Astrocyte (in vitro differentiated cells and primary cell): ENCODE data around the gene SPTAN1. TPM values are rescaled to one million over a fixed set of nuclear protein-coding genes. Genes with fewer than 3 reads are reported as not detected.

Experiments used
- DNase-seq: peaks from one replicate; pipeline ENCODE4 v3.0.0-alpha.2; 2010; ENCODE audit warnings: low read depth
- FAIRE-seq: peaks from 2 replicates; lab custom pipeline; 2011; peaks lifted over from hg19 to GRCh38; lab: Jason Lieb, UNC
- H2AFZ ChIP-seq: 2 replicates; pipeline ENCODE4 v1.6.0; 2012; ENCODE audit warnings: low read depth, low read length, inconsistent platforms
- H3K27ac ChIP-seq: 2 replicates; pipeline ENCODE4 v1.5.1; 2011; ENCODE audit warnings: low read depth, low read length, inconsistent platforms
- H3K27me3 ChIP-seq: 2 replicates; pipeline ENCODE4 v1.6.0; 2011; ENCODE audit warnings: low read length, inconsistent platforms; ENCODE audit not compliant: insufficient read depth
- H3K36me3 ChIP-seq: 2 replicates; pipeline ENCODE4 v1.5.1; 2011; ENCODE audit warnings: low read length, inconsistent platforms; ENCODE audit not compliant: insufficient read depth
- H3K4me1 ChIP-seq: 2 replicates; pipeline ENCODE4 v1.5.1; 2011; ENCODE audit warnings: low read length, inconsistent platforms; ENCODE audit not compliant: insufficient read depth
- H3K4me2 ChIP-seq: 2 replicates; pipeline ENCODE4 v1.6.0; 2012; ENCODE audit warnings: low read length, inconsistent platforms
- H3K4me3 ChIP-seq: 2 replicates; pipeline ENCODE4 v1.5.1; 2011; ENCODE audit warnings: low read depth, mild to moderate bottlenecking, low read length, inconsistent platforms; ENCODE audit not compliant: insufficient read depth
- H3K79me2 ChIP-seq: 2 replicates; pipeline ENCODE4 v1.6.0; 2012; ENCODE audit warnings: mild to moderate bottlenecking, low read length, inconsistent platforms; ENCODE audit not compliant: insufficient read depth
- H3K9ac ChIP-seq: 2 replicates; pipeline ENCODE4 v1.6.0; 2012; ENCODE audit warnings: mild to moderate bottlenecking, low read length, inconsistent platforms
- H3K9me3 ChIP-seq: 2 replicates; pipeline ENCODE4 v1.5.1; 2012; ENCODE audit warnings: low read depth, mild to moderate bottlenecking, low read length, inconsistent platforms; ENCODE audit not compliant: insufficient read depth
- H4K20me1 ChIP-seq: 2 replicates; pipeline ENCODE4 v1.6.0; 2012; ENCODE audit warnings: low read length, inconsistent platforms; ENCODE audit not compliant: insufficient read depth
- H3K27ac Mint-ChIP-seq: one replicate; pipeline ENCODE4 v1.8.0; 2021; ENCODE audit warnings: mild to moderate bottlenecking, mixed read lengths; ENCODE audit not compliant: unreplicated experiment
- H3K27me3 Mint-ChIP-seq: one replicate; pipeline ENCODE4 v1.8.0; 2021; ENCODE audit warnings: low read depth, mixed read lengths; ENCODE audit not compliant: unreplicated experiment
- H3K36me3 Mint-ChIP-seq: one replicate; pipeline ENCODE4 v1.8.0; 2021; ENCODE audit warnings: low read depth, mixed read lengths; ENCODE audit not compliant: unreplicated experiment
- H3K4me1 Mint-ChIP-seq: one replicate; pipeline ENCODE4 v1.8.0; 2021; ENCODE audit warnings: low read depth, mixed read lengths; ENCODE audit not compliant: unreplicated experiment
- H3K4me3 Mint-ChIP-seq: one replicate; pipeline ENCODE4 v1.8.0; 2021; ENCODE audit warnings: mild to moderate bottlenecking, moderate library complexity, mixed read lengths; ENCODE audit not compliant: unreplicated experiment
- H3K9me3 Mint-ChIP-seq: one replicate; pipeline ENCODE4 v1.8.0; 2021; ENCODE audit warnings: mild to moderate bottlenecking, mixed read lengths; ENCODE audit not compliant: unreplicated experiment
- EZH2 ChIP-seq: IDR thresholded peaks from 2 replicates; pipeline ENCODE4 v1.6.1; 2012; ENCODE audit warnings: mild to moderate bottlenecking, low read length, inconsistent platforms; ENCODE audit not compliant: insufficient read depth
- total RNA-seq: library from RNA; stranded (reverse); gene quantifications from 2 replicates; pipeline ENCODE4 v1.2.1, GENCODE V29; 2021
- TF ChIP-seq, protein P1 (sequence below): IDR thresholded peaks from 2 replicates; pipeline ENCODE4 v1.5.1; 2011; ENCODE audit warnings: low read depth, mild to moderate bottlenecking, inconsistent platforms, low read length, moderate library complexity; ENCODE audit not compliant: insufficient read depth

SPTAN1 gene
- total RNA-seq, 1 donor from 2014 or later, result 604 TPM

DNA sequence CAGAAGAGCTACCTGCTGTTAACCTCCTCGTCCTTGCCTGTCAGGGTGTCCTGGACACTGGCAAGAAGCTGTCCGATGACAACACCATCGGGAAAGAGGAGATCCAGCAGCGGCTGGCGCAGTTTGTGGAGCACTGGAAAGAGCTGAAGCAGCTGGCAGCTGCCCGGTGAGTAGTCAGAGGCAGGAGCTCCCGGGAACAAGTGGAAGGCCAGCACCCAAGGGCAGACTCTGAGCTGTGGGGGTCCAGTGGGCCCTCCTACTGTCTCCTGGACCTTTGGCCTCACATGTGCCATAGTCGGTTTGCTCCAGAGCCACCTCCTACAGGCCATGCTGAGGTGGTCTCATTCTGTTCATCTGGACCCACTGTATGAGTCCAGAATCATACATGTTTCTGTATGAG lies 65.6 kb downstream of the SPTAN1 start:
- DNase-seq (no peak), FAIRE-seq (no peak)
- H3K27ac Mint-ChIP-seq, result no peak overlapping the region
- peaks cover 42% of the 10 kb centered on the region for H3K36me3 Mint-ChIP-seq
- Histone ChIP-seq H3K4me2 (no peak overlapping the region), H3K4me1 (no peaks in the 10 kb centered on the region), H2AFZ (no peak overlapping the region), H3K9me3 (no peaks in the 10 kb centered on the region), H3K27ac (no peak overlapping the region), H3K27me3 (no peaks in the 10 kb centered on the region), H4K20me1 (peaks cover 47% of the 10 kb centered on the region), H3K9ac (no peak overlapping the region), H3K36me3 (peaks cover 79% of the 10 kb centered on the region), H3K4me3 (no peak overlapping the region), H3K79me2 (no peaks in the 10 kb centered on the region)
- no peaks in the 10 kb centered on the region for H3K9me3 Mint-ChIP-seq
- no peak overlapping the region for H3K4me3 Mint-ChIP-seq
- no peaks in the 10 kb centered on the region for H3K27me3 Mint-ChIP-seq
- peaks cover 4% of the 10 kb centered on the region for H3K4me1 Mint-ChIP-seq
- TF ChIP-seq EZH2, result no peak
- TF ChIP-seq, protein P1, sequence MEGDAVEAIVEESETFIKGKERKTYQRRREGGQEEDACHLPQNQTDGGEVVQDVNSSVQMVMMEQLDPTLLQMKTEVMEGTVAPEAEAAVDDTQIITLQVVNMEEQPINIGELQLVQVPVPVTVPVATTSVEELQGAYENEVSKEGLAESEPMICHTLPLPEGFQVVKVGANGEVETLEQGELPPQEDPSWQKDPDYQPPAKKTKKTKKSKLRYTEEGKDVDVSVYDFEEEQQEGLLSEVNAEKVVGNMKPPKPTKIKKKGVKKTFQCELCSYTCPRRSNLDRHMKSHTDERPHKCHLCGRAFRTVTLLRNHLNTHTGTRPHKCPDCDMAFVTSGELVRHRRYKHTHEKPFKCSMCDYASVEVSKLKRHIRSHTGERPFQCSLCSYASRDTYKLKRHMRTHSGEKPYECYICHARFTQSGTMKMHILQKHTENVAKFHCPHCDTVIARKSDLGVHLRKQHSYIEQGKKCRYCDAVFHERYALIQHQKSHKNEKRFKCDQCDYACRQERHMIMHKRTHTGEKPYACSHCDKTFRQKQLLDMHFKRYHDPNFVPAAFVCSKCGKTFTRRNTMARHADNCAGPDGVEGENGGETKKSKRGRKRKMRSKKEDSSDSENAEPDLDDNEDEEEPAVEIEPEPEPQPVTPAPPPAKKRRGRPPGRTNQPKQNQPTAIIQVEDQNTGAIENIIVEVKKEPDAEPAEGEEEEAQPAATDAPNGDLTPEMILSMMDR, result no peak

DNA sequence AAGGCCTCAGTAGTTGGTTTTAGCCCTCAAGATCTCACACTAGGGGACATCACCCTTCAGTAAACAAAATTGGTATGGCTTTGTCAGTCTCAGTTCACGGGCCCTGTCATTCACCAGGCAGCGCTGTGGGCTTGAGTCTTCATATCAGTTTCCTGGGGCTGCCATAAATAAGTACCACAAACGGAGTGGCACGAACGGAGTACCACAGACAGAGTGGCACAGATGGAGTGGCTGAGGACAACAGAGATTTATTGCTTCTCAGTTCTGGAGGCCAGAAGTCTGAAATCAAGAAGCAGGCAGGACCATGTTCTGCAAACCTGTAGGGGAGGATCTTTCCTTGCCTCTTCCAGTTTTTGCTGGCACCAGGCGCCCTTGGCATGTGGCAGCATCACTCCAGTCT lies 66.7 kb downstream of the SPTAN1 start:
- Histone ChIP-seq H3K9ac (no peak overlapping the region), H2AFZ (no peak overlapping the region), H3K27ac (no peak overlapping the region), H3K79me2 (no peaks in the 10 kb centered on the region), H3K4me2 (no peak overlapping the region), H3K27me3 (no peaks in the 10 kb centered on the region), H3K4me1 (no peaks in the 10 kb centered on the region), H3K4me3 (no peak overlapping the region), H4K20me1 (peaks cover 49% of the 10 kb centered on the region), H3K9me3 (no peaks in the 10 kb centered on the region), H3K36me3 (peaks cover 72% of the 10 kb centered on the region)
- Mint-ChIP-seq H3K9me3 (no peaks in the 10 kb centered on the region), H3K4me1 (peaks cover 4% of the 10 kb centered on the region), H3K27ac (no peak overlapping the region), H3K4me3 (no peak overlapping the region), H3K27me3 (no peaks in the 10 kb centered on the region), H3K36me3 (peaks cover 37% of the 10 kb centered on the region)
- no peak for FAIRE-seq
- TF ChIP-seq, protein P1, result no peak
- no peak for TF ChIP-seq EZH2
- DNase-seq, result no peak

DNA sequence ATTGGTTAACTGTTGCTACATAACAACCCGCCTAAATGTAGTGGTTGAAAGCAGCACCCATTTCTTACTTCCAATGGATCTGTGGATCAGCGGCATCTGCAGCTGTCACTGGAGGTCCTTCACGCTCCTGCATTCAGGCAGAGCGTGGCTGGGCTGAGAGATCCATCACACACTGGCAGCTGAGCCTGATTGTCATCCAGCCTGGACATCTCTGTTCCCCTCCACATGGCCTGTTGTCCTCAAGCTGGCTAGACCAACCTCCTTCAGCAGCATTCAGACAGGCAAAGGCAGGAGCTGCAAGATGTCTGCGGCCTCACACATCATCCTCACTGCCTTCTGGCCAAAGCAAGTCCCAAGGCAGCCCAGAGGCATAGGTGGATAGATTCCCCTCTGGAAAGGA lies 67.4 kb downstream of the SPTAN1 start:
- Histone ChIP-seq H3K27me3 (no peaks in the 10 kb centered on the region), H3K4me2 (no peak overlapping the region), H3K36me3 (peaks cover 74% of the 10 kb centered on the region), H3K79me2 (no peaks in the 10 kb centered on the region), H2AFZ (no peak overlapping the region), H4K20me1 (peaks cover 51% of the 10 kb centered on the region), H3K9ac (no peak overlapping the region), H3K4me3 (no peak overlapping the region), H3K9me3 (no peaks in the 10 kb centered on the region), H3K4me1 (no peaks in the 10 kb centered on the region), H3K27ac (no peak overlapping the region)
- no peak overlapping the region for H3K27ac Mint-ChIP-seq
- no peak for TF ChIP-seq EZH2
- TF ChIP-seq, protein P1, result no peak
- FAIRE-seq (no peak), DNase-seq (no peak)
- H3K27me3 Mint-ChIP-seq, result no peaks in the 10 kb centered on the region
- no peaks in the 10 kb centered on the region for H3K9me3 Mint-ChIP-seq
- H3K36me3 Mint-ChIP-seq, result peaks cover 38% of the 10 kb centered on the region
- H3K4me1 Mint-ChIP-seq, result peaks cover 4% of the 10 kb centered on the region
- H3K4me3 Mint-ChIP-seq, result no peak overlapping the region
